GM12801 (cell line): ENCODE measurements around the gene ATP10B.

Experiments
- TF ChIP-seq, protein P1 (sequence below): IDR thresholded peaks from one replicate; pipeline ENCODE4 v1.5.1; 2011; ENCODE audit warnings: control low read depth; ENCODE audit not compliant: insufficient read length; ENCODE audit errors: extremely low read depth

ATP10B gene

DNA sequence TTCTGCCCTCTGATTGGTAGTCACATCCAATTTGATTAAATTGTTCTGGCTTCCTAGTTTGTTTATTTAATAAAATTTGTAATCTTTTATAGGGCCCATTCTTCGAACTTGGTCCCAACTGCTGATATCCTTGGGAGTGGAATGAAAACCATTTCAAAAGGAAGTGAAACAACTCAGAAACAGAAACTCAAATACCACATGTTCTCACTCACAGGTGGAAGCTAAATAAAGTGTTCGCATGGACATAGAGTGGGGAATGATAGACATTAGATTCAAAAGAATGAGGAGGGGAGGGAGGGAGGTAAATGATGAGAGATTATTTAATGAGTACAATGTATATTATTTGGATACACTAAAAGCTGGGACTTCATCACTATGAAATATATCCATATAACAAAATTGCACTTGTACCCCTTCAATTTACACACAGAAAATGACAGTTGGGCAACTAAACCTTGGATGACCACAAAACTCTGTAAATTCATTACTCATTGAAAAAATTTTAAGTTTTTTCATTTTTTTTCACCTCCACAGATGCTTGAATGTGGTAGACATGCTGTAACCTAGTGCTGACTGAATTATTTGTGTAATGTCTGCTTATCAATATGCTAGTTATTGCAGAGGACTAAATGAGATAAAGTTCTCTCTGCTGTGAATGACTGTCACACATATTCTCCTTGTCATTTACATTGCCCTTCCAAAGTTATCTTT is 16.0 kb downstream of the ATP10B start:
- TF ChIP-seq, protein P1, sequence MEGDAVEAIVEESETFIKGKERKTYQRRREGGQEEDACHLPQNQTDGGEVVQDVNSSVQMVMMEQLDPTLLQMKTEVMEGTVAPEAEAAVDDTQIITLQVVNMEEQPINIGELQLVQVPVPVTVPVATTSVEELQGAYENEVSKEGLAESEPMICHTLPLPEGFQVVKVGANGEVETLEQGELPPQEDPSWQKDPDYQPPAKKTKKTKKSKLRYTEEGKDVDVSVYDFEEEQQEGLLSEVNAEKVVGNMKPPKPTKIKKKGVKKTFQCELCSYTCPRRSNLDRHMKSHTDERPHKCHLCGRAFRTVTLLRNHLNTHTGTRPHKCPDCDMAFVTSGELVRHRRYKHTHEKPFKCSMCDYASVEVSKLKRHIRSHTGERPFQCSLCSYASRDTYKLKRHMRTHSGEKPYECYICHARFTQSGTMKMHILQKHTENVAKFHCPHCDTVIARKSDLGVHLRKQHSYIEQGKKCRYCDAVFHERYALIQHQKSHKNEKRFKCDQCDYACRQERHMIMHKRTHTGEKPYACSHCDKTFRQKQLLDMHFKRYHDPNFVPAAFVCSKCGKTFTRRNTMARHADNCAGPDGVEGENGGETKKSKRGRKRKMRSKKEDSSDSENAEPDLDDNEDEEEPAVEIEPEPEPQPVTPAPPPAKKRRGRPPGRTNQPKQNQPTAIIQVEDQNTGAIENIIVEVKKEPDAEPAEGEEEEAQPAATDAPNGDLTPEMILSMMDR: no peak

DNA sequence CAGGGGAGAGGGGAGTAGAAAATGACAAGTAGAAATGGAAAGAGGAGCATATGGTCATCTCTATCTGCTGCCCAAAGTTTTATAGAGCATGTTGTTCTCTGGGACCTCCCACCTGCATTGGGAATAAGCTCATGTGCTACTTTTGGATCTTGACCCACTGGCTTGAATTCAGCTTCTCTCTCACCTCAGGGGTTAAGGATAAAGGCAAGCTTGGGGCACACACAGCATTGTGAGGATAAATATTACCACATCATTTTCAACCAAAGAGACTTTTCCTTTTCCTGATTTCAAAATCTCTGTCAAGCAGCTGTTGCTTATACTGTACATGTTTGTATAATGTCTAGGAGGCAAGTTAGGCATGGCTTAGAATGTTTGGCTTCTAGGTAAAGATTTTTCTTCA is 16.6 kb downstream of the ATP10B start:
- TF ChIP-seq, protein P1: no peak

DNA sequence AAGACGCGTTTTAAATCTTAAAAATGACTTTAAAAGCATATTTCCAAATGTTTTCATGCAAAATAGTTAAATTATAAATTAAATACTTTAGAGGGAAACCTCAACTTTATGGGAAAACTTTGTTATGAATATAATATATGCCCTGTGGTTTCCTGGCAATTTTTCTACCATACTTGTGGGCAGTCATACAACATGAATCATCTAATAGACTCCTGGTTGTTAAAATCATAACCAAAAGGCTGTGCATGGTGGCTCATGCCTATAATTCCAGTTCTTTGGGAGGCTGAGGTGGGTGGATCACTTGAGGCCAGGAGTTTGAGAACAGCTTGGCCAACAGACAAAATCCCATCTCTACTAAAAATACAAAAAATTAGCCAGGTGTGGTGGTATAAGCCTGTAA is 18.2 kb downstream of the ATP10B start:
- TF ChIP-seq, protein P1: no peak

DNA sequence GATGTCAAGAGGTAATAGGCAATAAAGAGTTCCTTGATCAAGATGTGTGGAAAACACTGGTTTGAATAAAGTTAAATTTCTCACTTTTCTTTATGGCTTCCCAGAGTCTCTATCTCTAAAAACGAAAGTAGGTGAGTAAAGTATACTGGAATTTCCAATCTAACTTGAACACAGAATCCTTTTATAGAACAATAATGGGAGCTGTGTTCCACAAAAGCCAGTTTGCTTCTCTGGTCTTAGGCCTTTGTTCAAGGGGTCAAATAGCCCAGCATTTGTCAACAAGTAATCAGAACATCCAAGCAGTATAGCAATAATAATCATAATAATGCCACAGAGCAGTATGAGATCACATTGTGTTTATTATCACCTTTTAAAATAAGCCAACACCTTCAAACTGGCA is 20.2 kb downstream of the ATP10B start:
- TF ChIP-seq, protein P1: no peak

DNA sequence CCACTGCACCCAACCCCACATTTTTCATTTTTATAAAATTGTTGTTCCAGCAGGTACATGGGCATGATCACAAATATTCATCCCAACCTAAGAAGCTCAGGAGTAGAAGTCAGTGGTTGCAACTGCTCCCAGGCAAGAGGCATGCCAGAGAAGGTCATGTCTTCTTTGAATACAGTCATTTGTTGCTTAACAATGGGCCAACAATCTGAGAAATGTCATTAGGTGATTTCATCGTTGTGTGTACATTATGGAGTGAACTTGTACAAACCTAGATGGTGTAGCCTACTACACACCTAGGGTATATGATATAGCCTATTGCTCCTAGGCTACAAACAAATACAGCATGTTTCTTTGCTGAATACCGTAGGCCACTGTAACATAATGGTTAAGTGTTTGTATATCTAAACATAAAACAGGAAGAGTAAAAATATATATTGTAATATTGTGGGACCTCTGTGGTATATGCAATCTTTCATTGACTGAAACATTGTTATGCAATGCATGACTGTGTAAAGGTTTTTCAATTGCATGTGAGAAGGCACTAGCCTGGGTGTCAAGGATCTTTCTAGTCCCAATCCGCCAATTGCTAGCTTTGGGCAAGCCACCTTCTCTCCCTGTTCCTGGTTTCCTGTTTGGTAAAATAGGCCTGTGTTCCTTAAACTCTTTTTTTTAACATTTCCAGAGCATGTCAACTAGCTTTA is 27.6 kb downstream of the ATP10B start:
- TF ChIP-seq, protein P1: no peak

DNA sequence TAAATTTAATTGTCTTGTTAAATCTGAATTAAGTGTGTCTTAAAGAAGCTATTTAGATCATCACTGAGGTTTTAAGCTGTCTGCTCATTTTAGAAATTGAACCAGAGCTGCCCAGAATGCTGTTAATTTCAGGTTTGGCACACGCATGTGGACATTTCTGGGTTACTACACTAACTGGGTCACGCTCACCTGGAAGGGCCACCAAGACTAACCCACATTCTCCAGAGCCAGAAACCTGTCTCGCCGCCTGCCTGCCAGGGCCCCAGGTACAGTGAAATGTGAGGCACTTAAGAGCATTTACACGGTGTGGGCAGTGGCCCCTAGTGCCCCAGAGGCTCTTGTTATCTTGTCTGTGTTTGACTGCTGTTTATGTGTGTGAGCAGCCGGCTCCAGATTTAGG is 46.6 kb downstream of the ATP10B start:
- TF ChIP-seq, protein P1: no peak

DNA sequence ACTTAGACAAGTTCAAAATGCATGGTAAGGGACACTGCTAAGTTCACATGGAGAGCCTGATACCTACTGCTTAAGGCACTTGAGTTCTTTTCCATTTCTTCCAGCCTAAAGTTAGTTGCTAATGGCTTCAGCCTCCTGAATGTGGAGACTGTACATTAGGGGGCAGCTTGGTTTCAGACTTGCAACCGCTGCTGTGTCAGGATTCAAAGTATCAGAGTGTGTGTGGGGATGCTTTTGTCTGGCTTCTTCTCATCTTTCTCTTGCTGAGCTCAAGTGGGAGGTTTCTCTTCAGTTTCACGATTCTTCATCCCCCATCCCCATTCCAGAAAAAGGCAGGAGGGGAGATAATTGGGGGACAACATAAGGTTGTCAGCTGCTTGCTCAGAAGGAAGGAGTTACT is 49.4 kb downstream of the ATP10B start:
- TF ChIP-seq, protein P1: no peak
